Psoas muscle (tissue), 8 donors: Measurements from ENCODE around the gene FHOD1. TPM values are rescaled to one million over a fixed set of nuclear protein-coding genes. Genes with fewer than 3 reads are reported as not detected.

Experiments
- ATAC-seq, 4 donors: fragments of 200-7000 bp; cut with Tn5 transposase; one replicate each; pipeline ENCODE4 v1.9.1; 2020; ENCODE audit warnings: moderate library complexity in 3 of 4, mild to moderate bottlenecking in 2 of 4
- DNase-seq, 2 donors: peaks; one replicate each; pipeline ENCODE4 v3.0.0-alpha.2; 2020
- H3K27ac ChIP-seq: fragments of 200-600 bp; one replicate; pipeline ENCODE4 v1.8.0; 2022
- H3K27me3 ChIP-seq, 3 donors: fragments of 200-600 bp in 1 of 3; one replicate each; pipeline versions ENCODE4 v1.6.1 to v1.8.0; 2013 to 2022; ENCODE audit warnings: low read length in 2 of 3, mild to moderate bottlenecking in 2 of 3, moderate library complexity in 1 of 3; ENCODE audit not compliant: insufficient read depth in 3 of 3
- H3K36me3 ChIP-seq, 2 donors: fragments of 200-600 bp in 1 of 2; one replicate each; pipeline versions ENCODE4 v1.6.1 to v1.8.0; 2013 to 2022; ENCODE audit warnings: low read depth in 1 of 2, mild to moderate bottlenecking in 1 of 2, moderate library complexity in 1 of 2; ENCODE audit not compliant: insufficient read depth in 1 of 2
- H3K4me1 ChIP-seq: fragments of 200-600 bp; one replicate; pipeline ENCODE4 v1.8.0; 2022
- H3K4me3 ChIP-seq: fragments of 200-600 bp; one replicate; pipeline ENCODE4 v1.8.0; 2022; ENCODE audit warnings: mild to moderate bottlenecking
- H3K9me3 ChIP-seq: fragments of 200-600 bp; one replicate; pipeline ENCODE4 v1.8.0; 2022
- CTCF ChIP-seq: fragments of 200-600 bp; IDR thresholded peaks from one replicate; pipeline ENCODE4 v1.8.0; 2022; ENCODE audit warnings: antibody characterized with exemption
- WGBS, 3 donors: extraction: QIAGEN DNeasy Blood & Tissue Kit; methylation state at CpG; one replicate each; pipeline versions ENCODE4 v1.1.6 to v1.1.7; 2013; 5-methylcytosine and 5-hydroxymethylcytosine counted together
- intact Hi-C, 2 donors: fragments of 100-400 bp; cut with DNase I; formaldehyde crosslinking; loops; one replicate each; pipeline versions ENCODE4 v1.11.0 to v1.14.2; 2022
- polyA plus RNA-seq, 3 donors: library from polyadenylated mRNA; stranded (reverse); fragments of 200-250 nt; gene quantifications; one replicate each; pipeline ENCODE4 v1.2.3, GENCODE V29; 2013
- total RNA-seq, 4 donors: library from RNA; stranded (reverse); fragmentation: NEBNext Ultra II Directional in 2 of 4; extraction: Animal tissue kit (Norgen Biotek cat#: 25700) in 2 of 4; gene quantifications; one replicate each; pipeline versions ENCODE4 v1.2.1 to v1.2.4, GENCODE V29; 2021 to 2023
- donor health status: healthy with polysubstance abuse.
- donor health status: DM: no; HTN: no; CAD: no; lungs with moderate emphysema.
- donor health status: Bipolar disorder and iron deficiency.
- donor health status: healthy.
- donor health status: DM: yes; HTN: yes; CAD: no.
- donor health status: DM: no; HTN: no; CAD: no.
- donor health status: DM: no; HTN: no; CAD: no.
- donor health status: DM: yes; HTN: yes; CAD: no.

The FHOD1 gene
- total and polyA plus RNA-seq, 7 donors = 16.9 to 154 (median 61.5) TPM

DNA sequence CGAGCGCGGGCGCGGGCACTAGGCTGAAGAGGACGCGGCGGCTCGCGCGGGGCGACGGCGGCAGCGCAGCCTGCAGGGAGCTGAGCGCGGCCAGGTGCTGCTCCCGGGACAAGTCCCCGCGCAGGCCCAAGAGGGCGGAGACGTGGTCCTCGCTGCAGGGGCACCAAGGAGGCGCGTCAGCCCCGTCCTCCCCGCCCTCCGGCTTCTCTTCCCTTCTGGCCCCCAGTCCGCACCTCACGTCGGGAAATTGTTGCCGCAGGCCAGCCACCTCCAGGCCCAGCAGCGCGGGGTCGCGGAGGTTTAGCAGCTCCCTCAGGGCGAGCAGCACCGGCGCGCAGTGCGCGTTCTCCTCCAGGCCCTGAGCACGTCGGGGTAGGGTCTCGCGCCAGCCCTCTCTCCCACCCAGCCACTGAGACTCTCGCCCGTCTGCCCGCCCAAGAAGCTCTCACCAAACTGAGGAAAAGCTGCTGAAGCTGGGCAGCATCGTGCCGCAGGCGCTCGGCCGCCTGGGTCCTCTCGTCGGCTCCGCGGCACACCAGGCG is 62.8 kb downstream of the FHOD1 start:
- TF ChIP-seq CTCF = no peak
- WGBS, 3 donors = 8 to 9% (median 9%) methylated on average over 42 to 59 of the region's 59 CpGs
- Histone ChIP-seq H3K9me3 (no peaks in the 10 kb centered on the region), H3K27me3 (no peaks in the 10 kb centered on the region), H3K27ac (peak overlapping the region; percentile 99), H3K4me3 (peak overlapping the region; percentile 95), H3K4me1 (peaks cover 29% of the 10 kb centered on the region), H3K36me3 (no peaks in the 10 kb centered on the region)
- DNase-seq = no peak
- peak; percentile 3 to 22 (median 14) for ATAC-seq
- intact Hi-C loops = no loop called here

DNA sequence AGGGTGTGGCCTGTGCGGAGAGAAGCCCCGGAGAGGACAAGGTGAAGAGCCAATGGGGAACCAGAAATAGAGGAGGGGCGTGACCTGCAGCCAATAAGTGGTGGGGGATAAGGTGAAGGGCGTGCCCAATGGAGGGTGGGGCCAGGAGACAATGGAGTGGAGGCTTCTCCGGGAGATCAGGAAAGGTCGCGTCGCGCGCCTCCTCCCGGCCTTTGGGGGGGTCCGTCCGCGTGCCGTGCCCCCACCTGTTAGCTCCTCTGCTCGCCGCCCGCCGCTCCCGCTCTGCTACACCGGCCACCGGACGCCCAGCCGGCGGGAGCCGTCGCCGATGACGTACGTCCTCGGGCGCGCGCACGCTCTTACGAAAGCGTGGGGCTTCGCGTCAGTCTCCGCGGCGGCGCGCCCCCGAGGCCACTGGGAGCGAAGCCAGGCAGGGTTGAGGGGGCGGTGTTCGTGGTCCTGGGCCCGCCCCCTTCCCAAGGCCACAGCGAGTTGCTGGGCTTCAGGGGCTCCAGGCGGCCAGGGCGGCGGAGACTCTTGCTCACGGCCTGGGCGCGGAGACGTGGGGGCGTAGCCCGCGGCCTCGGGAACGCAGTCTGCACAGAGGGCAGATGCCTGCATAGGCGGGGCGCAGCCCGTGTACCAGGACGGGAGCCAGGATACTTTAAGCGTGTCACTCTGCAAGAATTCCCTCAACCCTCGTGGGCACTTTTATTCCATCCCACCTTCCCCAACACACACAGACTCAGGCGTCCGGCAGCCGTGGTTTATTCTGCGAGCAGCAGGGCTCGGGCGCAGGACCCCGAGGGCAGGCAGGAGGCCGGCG is 63.4 kb downstream of the FHOD1 start, which contains the start of gene MATCAP1:
Gene MATCAP1 (minus strand): TSS at position 337 of the 826 bp plus-strand sequence. CDS start 3,353 bp downstream, outside the sequence.
- ATAC-seq (peak; percentile 92), DNase-seq (peak; percentile 93 to 96)
- intact Hi-C loops = no loop called here
- TF ChIP-seq CTCF = no peak
- Histone ChIP-seq H3K9me3 (no peaks in the 10 kb centered on the region), H3K4me1 (peaks cover 29% of the 10 kb centered on the region), H3K27ac (peak within 1 kb of the TSS; percentile 99), H3K36me3 (no peaks in the 10 kb centered on the region), H3K4me3 (peak within 1 kb of the TSS; percentile 95), H3K27me3 (no peaks in the 10 kb centered on the region)
- WGBS, 3 donors = 0% methylated on average over 57 to 77 of the region's 77 CpGs

DNA sequence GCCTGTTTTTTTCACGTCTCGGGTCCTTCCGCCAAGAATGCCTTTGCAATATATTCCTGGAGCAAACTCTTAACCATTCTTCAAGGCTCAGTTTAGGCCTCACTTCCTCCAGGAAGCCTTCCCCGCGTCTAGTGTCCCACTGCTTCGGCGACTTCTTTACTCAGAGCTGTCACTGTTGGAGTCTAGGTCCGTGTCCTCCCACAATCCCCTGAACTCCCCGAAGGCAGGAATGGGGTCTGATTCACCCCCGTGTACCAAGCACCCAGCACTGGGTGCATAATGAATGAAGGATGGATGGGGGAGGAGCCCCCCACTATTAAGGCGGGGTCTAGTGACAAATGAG is 64.0 kb downstream of the FHOD1 start:
- no peaks in the 10 kb centered on the region for H3K27me3 ChIP-seq
- TF ChIP-seq CTCF = no peak
- no peak for ATAC-seq
- no peak for DNase-seq
- no peaks in the 10 kb centered on the region for H3K36me3 ChIP-seq
- intact Hi-C loops = no loop called here
- 8 to 10% (median 9%) methylated on average over 11 of the region's 11 CpGs for WGBS, 3 donors
- peak overlapping the region; percentile 95 for H3K4me3 ChIP-seq
- no peaks in the 10 kb centered on the region for H3K9me3 ChIP-seq
- H3K27ac ChIP-seq = peak overlapping the region; percentile 99
- H3K4me1 ChIP-seq = peaks cover 31% of the 10 kb centered on the region

- no peak for ATAC-seq
- no peaks in the 10 kb centered on the region for H3K27me3 ChIP-seq
- no peaks in the 10 kb centered on the region for H3K9me3 ChIP-seq
- DNase-seq = no peak
- no peak for TF ChIP-seq CTCF
- 86 to 97% (median 88%) methylated on average over 2 of the region's 2 CpGs for WGBS, 3 donors
- intact Hi-C loops = no loop called here
- H3K27ac ChIP-seq = no peak overlapping the region
- H3K4me1 ChIP-seq = peaks cover 40% of the 10 kb centered on the region
- H3K36me3 ChIP-seq = no peaks in the 10 kb centered on the region
- H3K4me3 ChIP-seq = no peak overlapping the region
These were observed 65.0 kb downstream of the FHOD1 start for GRCh38 chr16:67182288-67182687.
